Measurements from ENCODE around the gene HMGXB3.

Gene HMGXB3, protein sequence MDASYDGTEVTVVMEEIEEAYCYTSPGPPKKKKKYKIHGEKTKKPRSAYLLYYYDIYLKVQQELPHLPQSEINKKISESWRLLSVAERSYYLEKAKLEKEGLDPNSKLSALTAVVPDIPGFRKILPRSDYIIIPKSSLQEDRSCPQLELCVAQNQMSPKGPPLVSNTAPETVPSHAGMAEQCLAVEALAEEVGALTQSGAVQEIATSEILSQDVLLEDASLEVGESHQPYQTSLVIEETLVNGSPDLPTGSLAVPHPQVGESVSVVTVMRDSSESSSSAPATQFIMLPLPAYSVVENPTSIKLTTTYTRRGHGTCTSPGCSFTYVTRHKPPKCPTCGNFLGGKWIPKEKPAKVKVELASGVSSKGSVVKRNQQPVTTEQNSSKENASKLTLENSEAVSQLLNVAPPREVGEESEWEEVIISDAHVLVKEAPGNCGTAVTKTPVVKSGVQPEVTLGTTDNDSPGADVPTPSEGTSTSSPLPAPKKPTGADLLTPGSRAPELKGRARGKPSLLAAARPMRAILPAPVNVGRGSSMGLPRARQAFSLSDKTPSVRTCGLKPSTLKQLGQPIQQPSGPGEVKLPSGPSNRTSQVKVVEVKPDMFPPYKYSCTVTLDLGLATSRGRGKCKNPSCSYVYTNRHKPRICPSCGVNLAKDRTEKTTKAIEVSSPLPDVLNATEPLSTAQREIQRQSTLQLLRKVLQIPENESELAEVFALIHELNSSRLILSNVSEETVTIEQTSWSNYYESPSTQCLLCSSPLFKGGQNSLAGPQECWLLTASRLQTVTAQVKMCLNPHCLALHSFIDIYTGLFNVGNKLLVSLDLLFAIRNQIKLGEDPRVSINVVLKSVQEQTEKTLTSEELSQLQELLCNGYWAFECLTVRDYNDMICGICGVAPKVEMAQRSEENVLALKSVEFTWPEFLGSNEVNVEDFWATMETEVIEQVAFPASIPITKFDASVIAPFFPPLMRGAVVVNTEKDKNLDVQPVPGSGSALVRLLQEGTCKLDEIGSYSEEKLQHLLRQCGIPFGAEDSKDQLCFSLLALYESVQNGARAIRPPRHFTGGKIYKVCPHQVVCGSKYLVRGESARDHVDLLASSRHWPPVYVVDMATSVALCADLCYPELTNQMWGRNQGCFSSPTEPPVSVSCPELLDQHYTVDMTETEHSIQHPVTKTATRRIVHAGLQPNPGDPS (N-terminal part only)

DNA sequence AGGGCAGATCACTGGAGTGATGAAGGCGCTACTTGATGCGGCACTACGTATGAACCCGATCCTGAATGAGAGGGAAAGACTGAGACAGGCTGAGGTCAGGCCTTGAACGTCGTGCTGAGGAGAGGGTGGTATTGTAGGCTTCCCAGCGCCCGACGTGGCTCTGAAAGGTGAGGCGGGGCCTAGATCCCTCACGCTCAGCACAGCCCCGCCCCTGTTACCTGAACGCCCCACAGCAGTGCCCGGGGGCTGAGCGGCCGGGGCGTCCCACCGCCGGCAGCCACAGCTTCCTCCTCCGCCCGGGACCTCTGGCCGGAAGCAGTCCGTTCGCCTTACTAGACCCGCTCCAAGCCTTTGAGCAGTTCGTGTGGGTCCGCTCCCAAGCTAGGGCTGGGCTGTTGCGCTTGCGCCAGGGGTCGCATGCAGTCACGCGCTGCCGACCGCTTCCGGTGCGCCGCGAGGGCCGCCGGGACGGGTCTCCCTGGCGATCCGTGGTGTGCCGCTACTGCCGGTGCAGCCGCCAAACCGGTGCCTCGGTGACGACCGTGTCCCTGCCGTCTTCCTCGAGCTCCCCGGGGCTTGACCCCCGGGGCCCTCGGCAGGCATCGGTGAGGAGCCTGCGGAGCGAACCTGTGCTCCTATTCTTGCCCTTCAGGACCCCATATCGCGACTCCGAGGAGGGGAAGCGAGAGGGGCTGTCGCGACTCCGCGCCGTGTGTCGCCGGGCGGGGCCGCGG, at the start of gene HMGXB3, which contains the start of gene TIGD6:
Gene HMGXB3 (plus strand): TSS at position 484 of the 734 bp plus-strand sequence. CDS start 4,114 bp downstream, outside the sequence.
Gene TIGD6 (minus strand): TSS at position 399 of the 734 bp plus-strand sequence. CDS start 4,306 bp downstream, outside the sequence.
- peak; percentile 93 for DNase-seq

DNA sequence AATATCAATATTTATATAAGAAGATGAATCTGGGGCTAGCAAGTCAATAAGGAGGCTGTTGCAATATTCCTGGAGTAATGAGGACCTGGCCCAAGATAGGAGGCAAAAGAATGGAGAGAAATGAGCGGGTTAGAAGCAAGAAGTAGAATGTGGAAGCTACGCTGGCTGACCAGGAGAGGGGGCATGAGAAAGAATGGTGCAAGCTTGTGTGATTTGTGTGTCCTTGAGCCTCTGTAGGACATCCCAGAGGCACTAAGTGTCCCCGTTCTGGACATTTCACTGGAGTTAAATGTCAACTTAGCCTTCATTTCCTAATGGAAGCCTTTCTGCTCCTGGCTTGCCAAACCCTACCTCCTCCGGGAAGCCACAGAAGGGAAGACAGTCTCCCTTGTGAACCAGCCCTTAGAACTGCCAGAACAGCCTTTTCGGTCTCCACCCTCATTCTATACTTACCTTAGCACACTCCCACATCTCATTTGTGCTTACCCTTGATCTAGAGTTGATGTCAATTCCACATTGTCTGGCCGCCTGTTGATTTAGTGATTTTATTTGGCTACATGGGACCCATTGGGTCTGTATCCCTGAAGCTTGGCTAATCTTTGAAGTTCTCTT, 49.3 kb upstream of the HMGXB3 start:
- no peak for DNase-seq

DNA sequence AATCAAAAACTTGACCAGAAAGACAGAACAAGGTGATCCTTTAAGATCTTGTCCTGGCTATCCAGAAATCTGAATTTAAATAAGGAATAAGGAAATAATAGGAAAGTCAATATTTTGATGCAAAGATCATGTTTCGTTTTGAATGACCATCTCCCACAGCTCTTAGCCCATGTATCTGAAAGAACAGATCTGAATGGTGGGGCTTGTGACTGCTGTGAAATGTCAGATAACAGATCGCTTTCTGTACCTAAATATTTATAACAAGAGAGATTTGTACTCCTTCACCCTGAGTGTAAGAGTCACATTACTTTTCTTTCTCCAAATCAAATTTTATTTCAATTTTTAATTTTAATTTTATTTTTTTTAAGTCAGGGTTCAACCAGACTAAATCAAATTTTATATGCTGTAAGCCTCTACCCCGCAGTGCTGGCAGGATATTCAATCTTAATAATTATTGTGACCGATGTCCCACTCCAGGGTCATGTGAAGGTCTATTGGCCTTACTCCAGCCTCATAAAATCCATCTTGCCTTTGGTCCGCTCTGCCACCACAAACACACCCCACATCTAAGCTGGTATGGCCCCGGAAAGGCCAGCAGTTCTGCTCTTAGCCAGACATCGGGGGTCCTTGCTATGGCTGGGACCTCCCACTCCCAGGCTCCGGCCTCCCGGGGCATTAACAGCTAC, 47.0 kb upstream of the HMGXB3 start:
- DNase-seq, result no peak

DNA sequence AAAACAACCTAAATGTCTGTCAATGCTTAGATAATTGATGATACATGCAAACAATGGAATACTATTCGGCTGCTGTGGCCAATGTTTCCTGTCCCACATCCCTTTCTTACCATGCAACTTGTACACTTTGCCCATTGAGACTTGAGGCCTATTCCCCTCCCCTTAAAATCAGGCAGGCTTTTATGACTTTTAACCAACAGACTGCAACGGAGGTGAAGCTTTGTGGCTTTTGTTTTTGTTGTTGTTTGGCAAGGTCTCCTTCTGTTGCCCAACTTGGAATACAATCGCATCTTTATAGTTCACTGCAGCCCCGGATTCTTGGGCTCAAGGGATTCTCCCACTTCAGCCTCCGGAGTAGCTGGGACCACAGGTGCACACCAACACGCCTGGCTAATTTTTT, 45.7 kb upstream of the HMGXB3 start:
- DNase-seq, result no peak

GRCh38 chr5:149956685-149957084, 43.9 kb upstream of the HMGXB3 start:
- no peak for DNase-seq

- DNase-seq, result no peak
Observed at GRCh38 chr5:149957855-149958254, 42.7 kb upstream of the HMGXB3 start.

DNA sequence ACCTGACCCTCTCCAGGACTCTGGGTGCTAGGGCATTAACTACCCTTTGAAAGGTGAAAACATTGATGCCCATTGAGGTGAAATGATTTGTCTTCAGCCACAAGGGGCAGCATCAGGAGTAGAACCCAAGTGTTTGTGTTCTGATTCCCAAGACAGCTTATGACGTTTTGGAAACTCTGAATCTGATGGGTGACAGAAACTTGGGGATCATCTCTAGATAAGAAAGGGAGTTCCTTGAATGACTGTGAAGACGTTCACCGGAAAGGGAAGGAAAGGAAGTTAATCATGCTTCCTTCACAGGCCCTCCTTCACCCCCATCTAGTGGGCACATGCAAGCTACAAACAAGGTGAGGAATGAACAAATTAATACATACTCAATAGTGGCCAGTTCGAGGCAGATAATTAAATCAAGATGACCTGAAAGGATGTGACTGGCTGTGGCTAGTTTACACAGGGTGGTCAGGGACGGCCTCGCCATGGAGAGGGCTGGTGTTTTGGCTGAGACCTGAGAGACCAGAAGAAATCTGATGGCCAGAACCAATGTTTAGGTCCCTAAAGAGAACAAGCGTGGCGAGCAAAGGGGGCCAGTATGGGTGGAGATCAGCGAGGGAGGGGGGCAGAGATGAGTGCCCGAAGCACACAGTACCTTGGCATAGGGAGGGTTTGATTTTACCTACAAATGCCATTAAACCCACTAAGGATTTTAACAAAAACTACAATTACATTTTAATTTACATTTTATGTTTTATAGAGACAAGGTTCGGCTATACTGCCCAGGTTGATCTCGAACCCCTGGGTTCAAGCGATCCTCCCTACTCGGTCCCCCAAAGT, 40.9 kb upstream of the HMGXB3 start:
- DNase-seq, result no peak

DNA sequence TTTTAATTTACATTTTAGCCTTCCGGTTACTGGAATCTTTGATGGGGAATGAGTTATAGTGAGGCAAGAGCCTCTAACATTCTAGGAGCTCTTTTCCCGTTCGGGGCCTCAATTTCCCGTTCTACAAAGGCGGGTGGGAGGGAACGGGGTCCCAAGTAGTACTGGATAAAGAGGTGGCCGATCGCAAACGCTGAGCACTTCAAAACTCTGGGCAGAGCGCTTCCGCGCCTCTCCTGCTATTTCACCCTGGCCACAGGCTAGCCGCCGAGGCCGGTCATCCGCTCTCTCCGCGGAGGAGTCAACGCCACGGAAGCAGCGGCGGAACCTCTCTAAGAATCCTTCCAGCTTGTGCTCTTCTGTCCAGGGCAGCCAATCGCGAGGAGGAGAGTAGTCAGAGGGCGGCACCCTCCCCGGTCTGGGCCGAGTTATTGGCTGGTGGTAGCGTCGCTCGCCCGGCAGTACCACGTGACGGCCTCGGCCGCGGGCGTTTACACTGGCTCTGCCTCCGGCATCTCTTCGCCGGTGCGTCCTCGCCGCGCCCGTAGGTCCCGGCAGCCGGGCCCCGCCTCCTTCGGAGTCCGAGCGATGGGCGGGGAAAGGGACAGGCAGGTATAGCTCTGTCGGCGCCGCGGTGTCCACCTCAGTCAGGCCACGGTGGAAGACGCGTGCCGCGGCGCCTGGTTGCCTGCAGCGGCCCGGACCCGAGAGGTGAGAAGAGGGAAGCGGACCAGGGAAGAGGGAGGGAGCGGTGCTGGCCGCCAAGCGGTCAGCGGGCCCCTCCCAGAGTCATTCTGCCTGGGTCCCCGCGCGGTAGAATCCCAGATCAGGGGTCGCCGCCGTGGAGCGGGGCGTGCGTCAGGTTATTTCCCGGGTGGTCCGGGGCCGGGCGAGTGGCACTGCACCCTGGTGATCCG, 40.0 kb upstream of the HMGXB3 start, which contains the start of gene SLC26A2:
Gene SLC26A2 (plus strand): TSS at position 487 of the 914 bp plus-strand sequence. CDS start 16,895 bp downstream, outside the sequence.
- DNase-seq, result peak; percentile 97

DNA sequence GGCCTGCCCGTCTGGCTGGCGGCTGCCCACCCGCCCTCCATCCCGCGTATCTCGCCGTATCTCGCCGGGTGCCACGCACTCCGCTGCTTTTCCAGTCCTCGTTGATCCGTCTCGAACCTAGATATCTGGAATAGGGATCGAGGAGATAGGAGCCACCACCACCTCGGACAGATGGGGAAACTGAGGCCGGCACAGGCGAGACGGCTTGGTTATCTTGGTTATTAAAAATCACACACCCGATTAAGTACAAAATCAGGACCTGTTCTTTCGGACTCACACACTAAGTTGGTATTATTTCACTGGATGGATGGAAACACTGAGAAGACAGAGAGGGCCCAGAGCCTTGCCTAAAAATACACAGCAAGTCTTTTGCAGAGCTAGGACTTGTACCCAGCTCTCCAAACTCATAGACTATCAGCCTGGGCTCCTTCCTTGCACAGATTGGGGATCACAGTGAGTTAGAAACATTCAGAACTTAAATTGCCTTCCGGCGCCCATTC, 39.3 kb upstream of the HMGXB3 start:
- no peak for DNase-seq

DNA sequence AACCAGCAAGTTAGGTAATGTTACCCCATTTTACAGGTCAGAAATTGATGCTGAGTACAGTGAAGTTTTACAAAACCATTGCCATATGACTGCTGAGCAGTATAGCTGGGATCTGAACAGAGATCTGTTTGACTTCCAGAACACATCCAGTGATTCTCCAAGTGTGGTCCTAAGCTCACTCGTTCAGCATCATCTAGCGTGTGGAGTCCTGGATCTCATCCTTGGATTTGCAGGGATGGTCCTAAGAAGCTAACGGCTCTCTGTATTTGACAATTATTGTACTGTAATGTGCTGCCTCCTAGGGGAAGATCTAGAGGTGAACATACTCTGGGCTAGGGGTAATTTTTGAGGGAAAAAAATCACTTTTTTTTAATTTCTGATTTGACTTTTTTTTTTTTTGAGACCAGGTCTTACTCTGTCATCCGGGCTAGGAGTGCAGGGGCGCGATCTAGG, 38.6 kb upstream of the HMGXB3 start:
- DNase-seq, result no peak

GRCh38 chr5:149962601-149963300, 37.8 kb upstream of the HMGXB3 start:
- DNase-seq, result no peak

- no peak for DNase-seq
Observed at GRCh38 chr5:149963729-149964128, 36.8 kb upstream of the HMGXB3 start.

DNA sequence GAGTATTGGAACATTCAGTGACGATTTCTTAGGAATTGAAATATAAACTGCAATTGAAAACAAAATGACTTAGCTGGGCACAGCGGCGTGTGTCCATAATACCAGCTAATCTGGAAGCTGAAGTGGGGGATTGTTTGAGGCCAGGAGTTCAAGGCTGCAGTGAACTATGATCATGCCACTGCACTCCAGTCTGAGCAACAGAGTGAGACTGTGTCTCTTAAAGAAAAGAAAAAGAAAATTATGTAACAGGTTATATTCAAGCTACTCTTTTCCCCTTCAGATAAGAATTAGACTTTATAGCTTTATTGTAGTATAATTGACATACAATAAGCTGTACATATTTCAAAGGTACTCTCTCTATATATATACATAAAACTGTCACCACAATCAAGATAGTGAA, 33.6 kb upstream of the HMGXB3 start:
- DNase-seq, result no peak

- DNase-seq, result no peak
Observed at GRCh38 chr5:149969181-149969930, 31.2 kb upstream of the HMGXB3 start.

GRCh38 chr5:149975409-149975808, 25.1 kb upstream of the HMGXB3 start:
- no peak for DNase-seq

DNA sequence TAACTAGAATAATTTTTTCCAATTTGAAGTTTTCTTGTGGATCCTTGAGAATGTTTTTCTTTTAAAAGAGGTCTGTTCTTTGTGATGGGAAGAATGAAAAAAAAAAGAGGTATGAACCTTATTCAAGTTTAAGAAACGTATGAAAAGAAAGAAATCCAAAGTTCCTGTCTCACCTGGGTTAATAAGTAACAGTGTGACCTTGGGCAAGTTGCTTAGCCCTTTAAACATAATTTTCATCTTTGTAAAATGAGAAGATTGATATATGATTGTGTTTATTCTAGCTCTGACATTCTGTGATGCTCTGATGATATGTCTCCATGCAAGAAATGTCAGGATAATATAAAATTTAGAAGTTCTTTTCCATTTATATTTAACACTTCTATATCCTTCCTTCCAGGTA, 20.6 kb upstream of the HMGXB3 start:
- DNase-seq, result no peak

GRCh38 chr5:149981206-149981605, 19.3 kb upstream of the HMGXB3 start:
- DNase-seq, result no peak
